Right lobe of liver (tissue), 4 donors: ENCODE data around the gene ATP1B3.
A peak's percentile ranks its signal among the peaks of the same experiment; 100 is the strongest.

Source experiments
- CTCF ChIP-seq, 4 donors: fragments of 200-600 bp in 3 of 4; fragments of 450-650 bp in 1 of 4; IDR thresholded peaks; one replicate each; pipeline versions ENCODE4 v1.5.1 to v1.8.0; 2016 to 2022; ENCODE audit warnings: antibody characterized with exemption in 4 of 4, mild to moderate bottlenecking in 2 of 4
- POLR2A ChIP-seq: fragments of 450-650 bp; IDR thresholded peaks from one replicate; pipeline ENCODE4 v1.6.1; 2017; ENCODE audit warnings: antibody characterized with exemption, mild to moderate bottlenecking
- donor health status: DM: no; HTN: no; CAD: no.
- donor health status: DM: no; HTN: no; CAD: no.
- donor health status: DM: no; HTN: yes; CAD: no.

- TF ChIP-seq CTCF (IDR thresholded peaks at IDR 0.05) = peak in 1 of 4 donors; percentile 2
- TF ChIP-seq POLR2A = peak; percentile 88
Observed at GRCh38 chr3:141876381-141876890, at the start of gene ATP1B3.
